Fibroblast of skin of right quadriceps (primary cell): ENCODE results near the gene PTX3.

ENCODE experiments used
- DNase-seq: peaks from one replicate; pipeline ENCODE4 v3.0.0-alpha.2; 2013

The PTX3 gene

DNA sequence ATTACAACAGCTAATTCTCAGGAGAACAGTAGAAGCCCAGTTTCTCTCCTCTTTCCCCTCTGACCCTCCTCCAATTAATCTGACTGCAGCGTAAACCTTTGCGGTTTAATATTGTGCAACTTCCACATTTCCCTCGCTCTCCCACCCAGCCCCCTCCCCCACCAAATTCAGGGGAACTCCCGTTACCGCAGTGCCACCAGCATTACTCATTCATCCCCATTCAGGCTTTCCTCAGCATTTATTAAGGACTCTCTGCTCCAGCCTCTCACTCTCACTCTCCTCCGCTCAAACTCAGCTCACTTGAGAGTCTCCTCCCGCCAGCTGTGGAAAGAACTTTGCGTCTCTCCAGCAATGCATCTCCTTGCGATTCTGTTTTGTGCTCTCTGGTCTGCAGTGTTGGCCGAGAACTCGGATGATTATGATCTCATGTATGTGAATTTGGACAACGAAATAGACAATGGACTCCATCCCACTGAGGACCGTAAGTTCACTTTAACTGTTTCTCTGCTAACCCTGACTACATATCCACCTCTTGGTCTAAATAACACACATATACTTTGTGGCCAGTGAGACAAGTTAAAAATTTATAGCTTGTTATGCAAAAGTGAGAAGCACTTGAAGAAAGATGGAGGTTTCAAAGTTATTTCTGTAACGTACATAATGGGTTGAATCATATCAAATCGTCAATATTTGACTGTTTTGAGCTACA is at the start of gene PTX3:
Gene PTX3 (plus strand): TSS at position 268 of the 709 bp plus-strand sequence. CDS start 84 bp downstream, at position 352.
- peak; percentile 96 for DNase-seq

DNA sequence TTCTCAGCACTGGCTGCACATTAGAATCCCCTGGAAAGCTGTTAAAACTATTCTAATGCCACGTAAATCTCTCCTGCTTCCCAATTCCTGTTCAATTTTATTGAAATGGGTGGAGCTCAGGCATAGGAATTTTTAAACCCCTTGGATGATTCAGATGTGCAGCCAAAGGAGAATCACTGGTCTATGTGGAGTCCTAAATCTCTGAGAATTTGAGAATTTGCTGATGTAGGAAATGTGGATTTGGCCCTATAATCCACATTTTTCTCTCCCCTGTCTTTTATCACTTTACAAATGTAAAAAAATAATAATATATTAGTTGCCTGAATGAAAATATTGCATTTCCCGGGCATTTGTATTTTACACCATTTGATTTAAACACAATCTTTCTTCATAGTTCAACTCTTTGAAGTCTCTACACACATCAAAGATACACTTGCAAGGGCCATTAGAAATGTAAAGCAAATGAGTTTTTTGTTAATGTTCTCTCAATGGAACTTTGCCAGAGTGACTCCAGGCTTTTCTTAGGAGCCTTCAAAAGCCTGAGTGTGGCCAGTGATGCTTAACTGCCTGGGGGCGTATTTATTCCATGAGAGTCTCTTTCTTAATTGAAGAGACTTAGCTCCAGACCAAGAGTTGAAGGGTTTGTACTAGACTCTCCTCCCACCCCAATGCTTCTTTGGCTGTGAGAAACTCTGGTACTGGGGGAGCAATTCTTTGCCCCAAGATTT is 48.8 kb upstream of the PTX3 start:
- peak; percentile 39 for DNase-seq

DNA sequence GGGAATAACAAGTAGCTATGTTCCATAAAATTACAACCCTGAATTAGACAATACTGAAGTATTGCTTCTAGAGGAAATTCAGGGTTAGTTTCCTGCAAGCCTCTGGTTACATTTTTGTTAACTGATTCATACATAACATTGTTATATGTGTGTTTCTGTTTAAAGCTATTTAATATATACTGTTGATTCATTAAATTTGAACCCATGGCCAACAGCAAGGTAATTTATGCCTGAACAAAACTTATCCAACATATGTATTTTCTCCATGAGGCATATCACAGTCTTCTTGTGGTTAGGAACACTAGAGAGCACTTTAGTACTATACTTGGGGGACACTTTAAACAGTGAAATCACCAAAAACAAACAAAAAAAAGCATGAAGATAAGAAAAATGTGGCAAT is 47.7 kb upstream of the PTX3 start:
- DNase-seq, result peak; percentile 84

DNA sequence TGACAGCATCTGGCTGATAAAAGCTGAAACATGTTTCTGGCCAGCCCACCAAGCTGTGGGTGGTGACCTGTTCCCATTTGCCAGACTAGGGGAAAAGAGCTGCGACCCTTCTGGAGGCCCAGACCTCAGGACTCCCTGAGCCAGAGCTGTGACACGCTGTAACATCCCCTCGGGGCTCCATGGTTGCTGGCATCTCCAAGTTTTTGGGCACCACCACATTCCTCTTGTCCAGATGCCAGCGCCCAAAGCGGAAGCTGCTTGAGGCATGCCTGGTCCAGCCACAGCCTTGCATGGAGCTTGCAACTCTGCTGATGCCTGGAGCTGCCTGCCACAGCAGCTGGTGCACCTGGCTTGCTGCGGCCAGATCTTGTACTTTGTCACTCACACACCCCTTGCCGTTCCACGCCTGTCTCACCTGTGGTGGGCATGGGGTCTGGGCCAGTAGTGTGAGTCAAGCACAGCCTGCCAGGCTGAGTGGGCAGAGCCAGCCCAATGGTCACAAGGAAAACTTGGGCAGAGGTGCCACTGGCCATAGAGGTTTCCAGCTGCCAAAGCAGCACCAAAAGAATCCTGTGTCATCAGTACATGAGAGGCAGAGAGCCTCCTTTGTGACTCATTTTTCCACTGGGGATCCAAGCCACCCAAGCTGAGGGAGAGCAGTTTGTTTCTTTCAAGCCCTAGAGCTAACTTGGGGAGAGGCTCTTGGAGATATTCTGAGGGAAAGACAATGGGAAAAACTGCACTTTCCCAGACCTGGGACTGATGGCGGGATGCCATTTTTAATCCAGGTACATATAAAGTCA is 45.7 kb upstream of the PTX3 start:
- DNase-seq, result no peak

DNA sequence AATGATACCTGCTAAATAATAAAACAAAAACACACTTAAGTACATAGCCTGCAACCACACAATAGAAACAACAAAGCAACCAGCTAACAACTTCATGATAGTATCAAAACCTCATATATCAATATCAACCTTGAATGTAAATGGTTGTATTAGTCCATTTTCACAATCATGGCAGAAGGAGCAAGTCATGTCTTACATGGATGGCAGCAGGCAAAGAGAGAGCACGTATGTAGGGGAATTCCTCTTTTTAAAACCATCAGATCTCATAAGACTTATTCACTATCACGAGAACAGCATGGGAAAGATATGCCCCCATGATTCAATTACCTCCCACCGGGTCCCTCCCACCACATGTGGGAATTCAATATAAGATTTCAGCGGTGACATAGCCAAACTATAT is 44.5 kb upstream of the PTX3 start:
- DNase-seq, result no peak

DNA sequence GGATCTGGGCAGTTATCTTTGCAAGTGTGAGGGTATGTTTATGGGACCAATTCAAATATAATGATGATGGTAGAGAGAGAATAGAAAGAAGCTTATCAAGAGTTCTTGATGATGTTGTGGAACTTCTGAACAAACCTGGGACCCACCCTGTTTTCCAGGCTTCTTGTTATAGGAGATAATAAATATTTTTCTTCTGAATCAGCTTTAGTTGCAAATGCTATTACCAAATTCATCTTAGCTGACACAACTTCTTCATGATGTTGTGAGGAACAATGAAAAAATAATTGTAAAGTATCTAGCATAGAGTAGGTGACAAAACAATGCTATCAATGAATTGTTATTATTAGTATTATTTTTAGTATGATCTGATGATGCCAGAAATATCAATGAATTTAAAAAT is 43.5 kb upstream of the PTX3 start:
- no peak for DNase-seq

DNA sequence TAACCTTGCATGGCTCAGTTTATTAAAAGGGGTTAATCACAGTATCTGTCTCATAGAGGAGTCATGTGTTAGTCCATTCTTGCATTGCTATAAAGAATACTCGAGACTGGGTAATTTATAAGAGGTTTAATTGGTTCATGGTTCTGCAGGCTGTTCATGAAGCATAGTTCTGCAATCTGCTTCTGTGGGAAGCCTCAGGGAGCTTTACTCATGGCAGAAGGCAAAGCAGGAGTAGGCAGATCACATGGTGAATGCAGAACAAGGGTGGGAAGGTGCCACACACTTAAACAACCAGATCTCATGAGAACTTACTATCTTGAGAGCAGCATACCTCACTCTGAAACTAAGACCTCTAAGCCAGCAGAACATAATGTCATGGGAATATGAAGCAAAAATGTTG is 42.2 kb upstream of the PTX3 start:
- no peak for DNase-seq

DNA sequence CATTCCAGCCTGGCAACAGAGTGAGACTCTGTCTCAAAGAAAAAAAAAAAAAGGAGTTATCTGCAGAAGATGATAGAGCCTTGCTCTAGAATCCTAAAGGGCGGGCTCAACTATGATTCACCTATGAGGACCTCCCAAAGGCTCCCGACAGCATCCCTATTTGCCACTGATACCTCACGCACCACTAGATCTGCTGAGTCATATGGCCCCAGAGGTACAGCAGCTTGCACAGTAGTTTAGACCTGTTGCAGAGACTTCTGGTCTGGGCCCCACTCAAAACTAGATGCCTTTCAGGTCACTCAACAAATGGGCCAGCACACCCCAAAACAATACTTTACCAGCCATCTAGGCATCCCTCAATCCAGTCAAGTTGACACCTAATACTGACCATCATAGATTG is 38.1 kb upstream of the PTX3 start:
- DNase-seq, result no peak

DNA sequence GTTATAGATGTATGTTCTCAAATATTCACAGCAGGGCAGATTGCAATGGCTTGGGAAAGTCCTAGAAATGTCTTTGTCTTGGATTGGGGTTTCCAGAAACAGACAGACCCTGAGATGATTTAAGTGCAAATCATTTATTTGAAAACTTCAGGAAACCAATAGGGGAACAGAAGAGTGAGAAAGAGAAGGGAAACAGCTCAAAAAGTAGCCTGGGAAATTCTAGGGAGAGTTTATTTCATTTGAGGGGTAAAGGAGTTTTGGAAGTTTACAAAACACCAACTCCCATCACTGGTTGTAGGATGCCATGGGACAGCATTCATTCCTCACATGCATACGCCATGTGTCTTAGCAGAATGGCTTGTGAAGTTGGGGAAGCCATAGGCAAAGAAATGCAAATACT is 32.3 kb upstream of the PTX3 start:
- no peak for DNase-seq

DNA sequence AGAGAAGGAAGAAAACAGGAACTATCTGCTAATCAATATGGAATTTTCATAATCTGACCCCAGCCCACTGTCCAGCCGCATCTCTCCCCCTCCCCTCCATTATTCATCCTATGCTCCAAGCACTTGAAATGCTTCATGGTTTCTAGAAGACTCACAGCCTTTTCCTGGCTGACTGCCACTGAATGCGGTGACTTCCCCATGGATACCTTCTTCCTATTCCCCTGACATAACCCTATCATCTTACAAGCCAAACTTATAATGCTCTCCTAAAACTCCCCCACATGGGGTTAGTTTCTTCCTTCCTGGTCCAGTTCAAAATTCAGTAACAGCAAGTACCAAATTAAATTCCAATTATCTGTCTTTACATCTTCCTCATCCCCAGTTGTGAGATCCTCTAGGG is 31.2 kb upstream of the PTX3 start:
- DNase-seq, result peak; percentile 88

DNA sequence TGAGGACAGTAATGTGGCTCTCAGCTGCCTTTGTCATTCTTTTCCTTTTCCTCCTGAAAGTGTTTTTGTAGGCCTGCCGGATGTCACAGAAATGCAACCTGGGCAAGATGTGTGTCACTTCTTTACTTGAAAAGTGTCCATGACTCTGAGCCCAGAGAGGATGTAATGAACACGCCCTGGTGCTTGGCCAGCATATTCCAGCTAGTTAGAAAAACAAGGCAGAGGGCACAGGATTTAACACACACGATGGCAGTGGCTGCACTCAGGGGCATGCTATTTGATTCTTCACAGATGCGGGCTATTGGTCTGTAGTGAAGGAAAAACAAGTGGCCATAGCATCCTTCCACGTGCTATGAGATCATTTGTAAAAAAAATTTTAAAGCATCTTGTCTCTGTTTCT is 30.3 kb upstream of the PTX3 start:
- DNase-seq, result no peak

DNA sequence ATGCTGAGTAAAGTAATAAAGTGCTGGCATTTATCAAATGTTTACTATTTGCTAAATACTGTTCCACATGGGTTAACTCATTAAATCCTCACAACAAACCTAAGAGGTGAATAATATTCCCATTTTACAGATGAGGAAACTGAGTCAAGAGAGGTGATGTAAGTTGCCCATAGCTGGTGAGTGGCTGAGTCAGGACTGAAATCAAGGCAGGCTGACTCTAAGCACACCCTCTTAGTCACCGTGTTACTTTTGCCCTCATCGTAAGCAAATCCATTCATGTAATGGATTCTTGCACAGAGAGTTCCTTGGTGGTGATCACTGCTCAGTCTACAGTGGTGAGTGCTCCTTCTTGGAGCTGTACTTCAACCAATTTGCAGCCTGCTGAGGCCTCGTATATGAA is 28.9 kb upstream of the PTX3 start:
- no peak for DNase-seq

DNA sequence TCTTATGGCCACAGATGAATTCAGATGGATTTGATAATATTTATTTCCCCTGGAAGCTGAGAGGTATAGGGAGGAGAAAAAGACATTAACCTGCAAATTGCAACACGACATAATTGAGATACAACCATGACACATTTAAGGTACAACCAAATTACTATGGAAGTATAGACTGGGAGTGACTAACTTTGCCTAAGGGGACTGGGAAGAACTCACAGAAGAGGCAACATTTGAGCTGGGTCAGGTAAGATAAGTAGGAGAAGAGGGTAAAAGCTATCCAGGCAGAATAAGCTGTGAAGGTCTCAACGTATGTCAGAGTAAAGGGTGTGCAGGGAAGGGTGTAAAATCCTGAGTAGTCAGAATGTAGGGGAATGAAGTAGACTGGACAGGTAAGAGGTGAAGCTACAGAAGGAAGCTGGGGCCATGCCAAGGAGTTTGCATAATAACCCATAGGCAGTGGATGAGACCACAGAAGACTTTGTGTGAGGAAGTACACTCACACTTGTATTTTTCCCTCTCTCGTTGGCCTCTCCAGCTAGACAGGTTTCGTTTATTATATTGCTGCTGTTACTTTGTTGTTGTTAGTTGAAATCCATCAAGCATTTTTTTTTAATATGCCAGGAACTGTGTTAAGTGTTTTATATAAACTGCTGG is 28.0 kb upstream of the PTX3 start:
- no peak for DNase-seq

DNA sequence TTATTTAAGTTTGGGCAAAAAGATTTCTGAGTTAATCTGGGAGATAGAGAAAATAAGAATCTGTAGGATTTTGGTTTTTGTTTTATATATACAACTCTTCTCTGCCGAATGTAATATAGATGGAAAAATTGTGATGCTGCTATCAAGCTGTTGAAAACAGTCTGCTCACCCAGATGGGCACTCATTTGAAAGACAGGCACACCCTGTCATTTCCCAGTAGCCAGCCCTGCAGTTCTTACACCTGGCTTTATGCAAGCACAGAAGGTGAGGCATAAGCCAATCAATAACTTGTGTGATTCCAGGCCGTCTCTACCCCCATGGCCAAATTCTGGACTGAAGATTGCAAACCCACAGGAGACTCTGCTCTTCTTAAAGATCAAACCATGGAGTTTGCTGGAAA is 27.1 kb upstream of the PTX3 start:
- DNase-seq, result no peak

DNA sequence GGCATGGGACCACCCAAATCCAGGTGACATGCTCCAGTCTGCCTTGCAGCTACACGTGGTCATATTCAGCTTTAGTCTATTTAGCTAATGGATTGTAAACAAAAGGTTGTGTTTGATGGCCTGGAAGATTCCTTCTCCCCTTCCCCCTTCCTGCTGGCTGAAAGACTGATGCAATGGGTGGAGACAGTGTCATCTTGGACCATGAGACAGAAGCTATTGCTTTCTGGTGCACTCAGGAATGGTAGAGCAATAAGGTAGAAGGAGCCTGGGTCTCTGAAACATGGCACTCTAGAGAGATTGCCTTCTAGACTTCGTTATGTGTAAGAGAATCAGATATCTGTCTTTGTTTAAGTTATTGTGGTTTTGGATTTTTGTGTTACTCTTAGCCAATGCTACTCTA is 25.7 kb upstream of the PTX3 start:
- DNase-seq, result peak; percentile 14

DNA sequence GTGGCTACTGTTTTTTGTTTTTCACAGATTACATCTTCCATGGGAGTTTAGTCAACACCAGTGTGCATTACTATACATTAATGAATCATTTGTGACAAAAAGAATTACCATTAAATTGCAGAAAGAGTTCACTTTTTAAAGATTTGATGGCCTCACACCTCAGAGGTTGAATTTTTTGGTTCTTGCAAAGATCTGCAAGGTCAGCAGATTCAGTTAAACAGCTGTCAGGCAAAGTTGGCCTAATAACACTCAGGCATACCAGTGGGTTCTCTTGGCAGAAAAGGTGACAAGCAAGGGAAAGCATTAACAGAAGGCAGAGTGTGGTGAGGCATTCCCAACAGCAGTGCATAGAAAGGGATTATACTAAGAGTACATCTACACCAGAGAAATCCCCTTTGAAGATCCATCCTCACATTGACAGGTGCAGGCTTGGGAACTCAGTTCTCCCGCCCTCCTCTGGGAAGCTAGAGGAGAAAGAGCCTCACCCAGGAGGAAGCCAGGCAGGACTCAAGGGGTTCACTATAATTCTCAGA is 24.3 kb upstream of the PTX3 start:
- no peak for DNase-seq

DNA sequence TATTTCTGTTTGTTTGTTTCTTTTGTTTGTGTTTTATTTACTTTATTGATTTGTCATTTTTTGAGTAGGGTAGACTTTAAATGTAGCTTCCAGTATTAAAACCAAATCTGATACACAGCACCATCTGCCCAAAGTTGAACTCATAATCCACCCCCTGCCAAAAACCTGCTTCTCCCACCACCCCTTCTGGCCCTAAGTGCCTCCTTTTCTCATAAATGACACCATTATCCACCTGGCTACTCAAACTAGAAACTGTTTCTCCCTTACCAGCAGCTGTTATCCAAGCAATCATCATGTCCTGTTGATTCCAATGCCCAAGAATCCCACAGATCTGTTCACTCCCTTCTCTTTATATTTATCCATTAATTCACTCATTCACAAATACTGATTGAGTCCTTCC is 21.8 kb upstream of the PTX3 start:
- DNase-seq, result no peak

DNA sequence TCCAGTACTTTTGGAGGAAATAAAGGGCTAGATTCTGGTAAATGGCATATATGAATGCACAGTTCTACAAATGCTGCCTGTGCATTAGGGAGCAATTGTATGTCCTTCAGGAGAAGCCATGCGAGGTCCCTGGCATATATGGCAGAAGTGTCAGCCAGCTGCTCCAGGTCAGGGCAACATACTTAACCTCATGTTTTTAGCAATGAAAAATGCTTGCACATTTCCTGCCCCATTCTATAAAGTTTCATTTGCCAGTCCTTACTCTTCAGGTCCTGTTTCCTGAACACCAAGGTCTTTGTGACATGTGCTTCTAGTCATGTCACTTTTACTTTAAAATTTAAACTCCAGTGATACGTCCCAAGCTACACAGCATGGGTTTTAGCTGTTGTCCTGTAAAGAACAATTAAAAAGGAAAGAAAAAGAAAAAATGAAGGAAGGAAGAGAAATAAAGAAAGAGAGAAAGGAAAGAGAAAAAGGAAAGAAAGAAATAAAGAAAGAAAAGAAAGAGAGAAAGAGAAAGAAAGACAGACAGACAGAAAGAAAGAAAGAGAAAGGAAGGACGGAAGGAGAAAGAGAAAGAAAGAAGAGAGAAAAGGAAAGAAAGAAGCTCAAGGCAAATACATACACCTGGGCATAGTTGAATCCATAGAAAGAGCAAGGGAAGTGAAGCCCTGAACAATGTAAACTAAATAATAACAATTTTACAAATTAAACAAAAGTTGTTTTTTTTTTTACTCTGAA is 20.1 kb upstream of the PTX3 start:
- DNase-seq, result no peak

DNA sequence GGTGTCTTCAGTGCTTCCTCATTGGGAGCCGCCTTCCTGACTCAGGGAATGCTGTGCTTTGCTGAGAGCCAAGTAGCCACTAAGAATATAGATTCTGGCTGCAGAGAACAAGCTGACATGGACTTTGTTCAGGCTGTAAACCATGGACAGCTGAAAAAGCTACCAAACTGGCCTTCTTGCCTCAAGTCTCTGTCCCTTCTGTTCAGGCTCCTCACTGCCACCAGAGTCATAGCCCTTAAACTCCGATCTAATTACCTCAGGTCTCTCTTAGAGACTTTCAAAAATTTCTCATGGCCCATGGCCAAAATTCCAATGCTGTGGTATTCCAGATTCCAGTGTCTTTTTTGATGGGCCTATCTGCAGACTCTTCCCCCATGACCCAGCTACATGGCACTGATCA is 19.4 kb upstream of the PTX3 start:
- DNase-seq, result peak; percentile 65

DNA sequence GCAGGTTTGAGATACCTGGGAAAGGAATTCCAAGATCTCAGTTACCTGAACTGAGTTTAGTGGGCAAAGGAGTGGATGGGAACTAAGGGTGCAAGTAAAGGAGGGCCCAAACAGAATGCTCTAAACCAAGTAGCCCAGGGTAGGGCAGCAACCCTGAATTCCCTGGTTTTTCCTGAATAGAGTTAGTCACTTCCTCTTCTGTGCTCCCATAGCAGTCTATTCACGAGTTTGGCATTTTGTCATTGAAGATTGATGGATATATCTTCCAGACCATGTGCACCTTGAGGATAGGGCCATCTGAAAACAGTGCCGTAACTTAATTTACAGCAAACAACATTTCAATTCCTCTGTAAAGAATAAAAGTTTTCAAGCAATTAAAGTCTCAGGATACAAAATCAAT is 18.5 kb upstream of the PTX3 start:
- DNase-seq, result peak; percentile 42

DNA sequence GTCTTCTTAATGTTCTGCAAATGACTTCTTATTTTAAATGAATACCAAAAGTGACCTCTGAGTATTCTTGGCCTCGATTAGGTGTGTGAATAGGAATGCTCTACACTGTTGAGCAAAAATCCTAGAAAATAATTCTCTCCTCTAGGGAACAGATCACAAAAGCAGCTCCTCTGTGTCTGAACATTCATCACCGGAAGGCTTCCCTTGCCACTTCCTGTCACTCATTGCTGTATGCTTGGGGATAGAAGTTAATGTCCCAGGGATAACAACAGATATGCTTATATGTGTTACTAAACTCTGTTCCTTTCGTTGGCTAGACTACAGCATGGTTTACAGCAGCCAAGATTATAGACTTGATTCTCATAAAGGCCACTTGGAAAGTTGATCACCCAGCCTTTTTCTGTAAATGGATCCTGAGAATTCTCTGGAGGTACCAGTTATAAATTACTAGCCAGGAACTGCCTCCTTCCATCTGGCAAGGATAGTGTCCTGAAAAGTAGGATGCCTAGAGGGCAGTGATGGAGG is 16.0 kb upstream of the PTX3 start:
- DNase-seq, result no peak

DNA sequence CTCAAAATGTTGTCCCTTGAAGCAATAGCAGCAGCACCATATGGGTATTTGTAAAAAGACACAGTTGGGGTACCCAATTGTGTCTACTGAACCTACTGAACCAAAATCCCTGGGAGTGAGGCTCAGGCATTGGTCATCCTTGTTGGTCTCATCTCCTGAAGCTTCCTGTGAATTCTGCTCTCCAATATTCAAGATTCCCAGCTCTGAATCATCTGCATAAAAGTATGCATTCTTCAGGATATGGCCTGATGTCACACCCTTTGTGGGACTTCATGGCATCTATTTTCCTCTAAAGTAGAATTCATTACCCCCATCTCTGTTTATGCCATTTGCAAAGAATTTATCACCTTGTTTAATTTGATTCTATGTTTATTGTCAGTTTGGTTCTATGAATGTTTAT is 13.3 kb upstream of the PTX3 start:
- peak; percentile 74 for DNase-seq
